Liver (tissue), 9 donors: ENCODE measurements around the gene NKX6-1. TPM values are rescaled to one million over a fixed set of nuclear protein-coding genes. Genes with fewer than 3 reads are reported as not detected.

Source experiments
- DNase-seq: peaks from one replicate; pipeline ENCODE4 v3.0.0-alpha.2; 2017; ENCODE audit warnings: low spot score
- H3K27ac ChIP-seq, 2 donors: one replicate each; pipeline ENCODE4 v1.7.0; 2013; ENCODE audit warnings: inconsistent platforms in 2 of 2, low read length in 2 of 2, control low read depth in 1 of 2, low read depth in 1 of 2, mild to moderate bottlenecking in 1 of 2
- H3K27me3 ChIP-seq, 4 donors: one replicate each; pipeline versions ENCODE4 v1.6.1 to v1.7.0; 2013; ENCODE audit warnings: low read length in 3 of 4, inconsistent platforms in 1 of 4, mild to moderate bottlenecking in 1 of 4, moderate library complexity in 1 of 4; ENCODE audit not compliant: control insufficient read depth in 4 of 4, insufficient read depth in 4 of 4
- H3K36me3 ChIP-seq, 4 donors: one replicate each; pipeline versions ENCODE4 v1.6.1 to v1.7.0; 2013; ENCODE audit warnings: low read length in 3 of 4, mild to moderate bottlenecking in 3 of 4, low read depth in 1 of 4, moderate library complexity in 1 of 4; ENCODE audit not compliant: control insufficient read depth in 4 of 4, insufficient read depth in 3 of 4
- H3K4me1 ChIP-seq, 4 donors: one replicate each; pipeline versions ENCODE4 v1.6.1 to v1.7.0; 2013; ENCODE audit warnings: low read length in 3 of 4, mild to moderate bottlenecking in 3 of 4, moderate library complexity in 1 of 4; ENCODE audit not compliant: control insufficient read depth in 4 of 4, insufficient read depth in 4 of 4
- H3K4me3 ChIP-seq, 3 donors: one replicate each; pipeline versions ENCODE4 v1.6.1 to v1.7.0; 2013; ENCODE audit warnings: low read length in 3 of 3, control low read depth in 1 of 3, low read depth in 1 of 3, mild to moderate bottlenecking in 1 of 3
- H3K9ac ChIP-seq, 2 donors: one replicate each; pipeline ENCODE4 v1.7.0; 2013; ENCODE audit warnings: low read length in 2 of 2, mild to moderate bottlenecking in 2 of 2, moderate library complexity in 2 of 2, control low read depth in 1 of 2, low read depth in 1 of 2
- H3K9me3 ChIP-seq, 4 donors: one replicate each; pipeline versions ENCODE4 v1.6.1 to v1.7.0; 2013; ENCODE audit warnings: low read length in 3 of 4; ENCODE audit not compliant: control insufficient read depth in 4 of 4
- EGR1 ChIP-seq, 2 donors: IDR thresholded peaks; 2 replicates each; pipeline ENCODE4 v1.6.1; 2016 to 2018; ENCODE audit warnings: antibody characterized with exemption in 2 of 2, low read depth in 2 of 2
- FOXA1 ChIP-seq: IDR thresholded peaks from 2 replicates; pipeline ENCODE4 v1.6.1; 2016; ENCODE audit warnings: antibody characterized with exemption
- FOXA2 ChIP-seq: IDR thresholded peaks from 2 replicates; pipeline ENCODE4 v1.6.1; 2016; ENCODE audit warnings: antibody characterized with exemption
- GABPA ChIP-seq, 2 donors: IDR thresholded peaks in 1 of 2; conservative IDR thresholded peaks in 1 of 2; 2 replicates each; pipeline ENCODE4 v1.6.1; 2016; ENCODE audit warnings: antibody characterized with exemption in 2 of 2, mild to moderate bottlenecking in 1 of 2, moderate library complexity in 1 of 2
- HNF4A ChIP-seq, 2 donors: conservative IDR thresholded peaks; 2 replicates each; pipeline ENCODE4 v1.6.1; 2016; ENCODE audit warnings: antibody characterized with exemption in 2 of 2, mild to moderate bottlenecking in 2 of 2
- HNF4G ChIP-seq: IDR thresholded peaks from 2 replicates; pipeline ENCODE4 v1.6.1; 2016; ENCODE audit warnings: antibody characterized with exemption
- JUND ChIP-seq, 2 donors: IDR thresholded peaks; 2 replicates each; pipeline ENCODE4 v1.6.1; 2016; ENCODE audit warnings: antibody characterized with exemption in 2 of 2
- NR2F2 ChIP-seq: IDR thresholded peaks from 2 replicates; pipeline ENCODE4 v1.6.1; 2016; ENCODE audit warnings: antibody characterized with exemption
- RAD21 ChIP-seq, 2 donors: IDR thresholded peaks; 2 replicates each; pipeline ENCODE4 v1.6.1; 2016; ENCODE audit warnings: antibody characterized with exemption in 2 of 2, mild to moderate bottlenecking in 2 of 2
- RXRA ChIP-seq, 2 donors: IDR thresholded peaks; 2 replicates each; pipeline ENCODE4 v1.6.1; 2017 to 2018; ENCODE audit warnings: antibody characterized with exemption in 2 of 2, mild to moderate bottlenecking in 1 of 2
- SP1 ChIP-seq: IDR thresholded peaks from 2 replicates; pipeline ENCODE4 v1.6.1; 2018; ENCODE audit warnings: antibody characterized with exemption, mild to moderate bottlenecking
- TAF1 ChIP-seq: conservative IDR thresholded peaks from 2 replicates; pipeline ENCODE4 v1.6.1; 2016; ENCODE audit warnings: antibody characterized with exemption, mild to moderate bottlenecking
- YY1 ChIP-seq: IDR thresholded peaks from 2 replicates; pipeline ENCODE4 v1.6.1; 2016; ENCODE audit warnings: antibody characterized with exemption, mild to moderate bottlenecking
- WGBS: extraction: QIAGEN DNeasy Blood & Tissue Kit; methylation state at CpG from one replicate; pipeline ENCODE4 v1.1.7; 2013; 5-methylcytosine and 5-hydroxymethylcytosine counted together
- polyA plus RNA-seq, 2 donors: library from polyadenylated mRNA; stranded (reverse) in 1 of 2; unstranded in 1 of 2; fragments of 200-250 nt in 1 of 2; fragments of >200 nt in 1 of 2; fragmentation: Nextera tagmentation in 1 of 2; extraction: Ambion mirVana in 1 of 2; gene quantifications; one replicate each; pipeline versions ENCODE4 v1.2.1 to v1.2.3, GENCODE V29; 2013 to 2015
- total RNA-seq, 2 donors: library from RNA; depleted of rRNA; stranded (reverse); fragments of >200 nt; gene quantifications; one replicate each; pipeline ENCODE4 v1.2.3, GENCODE V29; 2014
- TF ChIP-seq, protein P1 (sequence below): IDR thresholded peaks from 2 replicates; pipeline ENCODE4 v1.6.1; 2016; ENCODE audit warnings: antibody characterized with exemption
- TF ChIP-seq, protein P2 (sequence below): IDR thresholded peaks from 2 replicates; pipeline ENCODE4 v1.6.1; 2016; ENCODE audit warnings: antibody characterized with exemption
- TF ChIP-seq, protein P3 (sequence below): IDR thresholded peaks from 2 replicates; pipeline ENCODE4 v1.6.1; 2016; ENCODE audit warnings: antibody characterized with exemption
- TF ChIP-seq, protein P4 (sequence below): fragments of 150-350 bp; IDR thresholded peaks from 2 replicates; pipeline ENCODE4 v1.5.1; 2017; ENCODE audit warnings: improper control_type of control experiment, low read depth, low read length; ENCODE audit not compliant: missing input control
- TF ChIP-seq, protein P5 (sequence below): IDR thresholded peaks from 2 replicates; pipeline ENCODE4 v1.6.1; 2016; ENCODE audit warnings: antibody characterized with exemption, mild to moderate bottlenecking
- donor health status: healthy.
- donor health status: healthy.
- donor health status: healthy.
- donor health status: healthy.
- donor health status: healthy.

The NKX6-1 gene
- total and polyA plus RNA-seq, 4 donors: 0.05 TPM; not detected in 3

DNA sequence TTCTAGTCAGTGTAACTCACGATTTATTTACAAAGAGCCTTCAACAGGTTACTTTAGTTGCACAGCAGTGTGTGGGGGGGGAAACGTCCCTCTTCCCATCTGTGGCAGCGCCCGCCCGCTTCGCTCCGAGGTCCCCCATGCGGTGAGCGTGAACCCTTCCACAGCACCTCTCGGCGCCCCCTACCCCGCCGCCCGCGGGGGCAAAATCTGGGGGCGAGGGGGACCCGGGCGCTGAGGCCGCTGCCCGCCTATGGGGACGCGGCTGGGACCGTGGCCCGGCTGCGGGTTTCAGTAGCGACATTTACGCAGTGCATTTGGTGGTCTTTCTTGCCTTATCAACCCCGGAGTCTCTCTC is 6.4 kb downstream of the NKX6-1 start (continued):
- TF ChIP-seq, protein P1, sequence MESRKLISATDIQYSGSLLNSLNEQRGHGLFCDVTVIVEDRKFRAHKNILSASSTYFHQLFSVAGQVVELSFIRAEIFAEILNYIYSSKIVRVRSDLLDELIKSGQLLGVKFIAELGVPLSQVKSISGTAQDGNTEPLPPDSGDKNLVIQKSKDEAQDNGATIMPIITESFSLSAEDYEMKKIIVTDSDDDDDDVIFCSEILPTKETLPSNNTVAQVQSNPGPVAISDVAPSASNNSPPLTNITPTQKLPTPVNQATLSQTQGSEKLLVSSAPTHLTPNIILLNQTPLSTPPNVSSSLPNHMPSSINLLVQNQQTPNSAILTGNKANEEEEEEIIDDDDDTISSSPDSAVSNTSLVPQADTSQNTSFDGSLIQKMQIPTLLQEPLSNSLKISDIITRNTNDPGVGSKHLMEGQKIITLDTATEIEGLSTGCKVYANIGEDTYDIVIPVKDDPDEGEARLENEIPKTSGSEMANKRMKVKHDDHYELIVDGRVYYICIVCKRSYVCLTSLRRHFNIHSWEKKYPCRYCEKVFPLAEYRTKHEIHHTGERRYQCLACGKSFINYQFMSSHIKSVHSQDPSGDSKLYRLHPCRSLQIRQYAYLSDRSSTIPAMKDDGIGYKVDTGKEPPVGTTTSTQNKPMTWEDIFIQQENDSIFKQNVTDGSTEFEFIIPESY: no peak
- no peak for TF ChIP-seq HNF4G
- no peak for TF ChIP-seq NR2F2

DNA sequence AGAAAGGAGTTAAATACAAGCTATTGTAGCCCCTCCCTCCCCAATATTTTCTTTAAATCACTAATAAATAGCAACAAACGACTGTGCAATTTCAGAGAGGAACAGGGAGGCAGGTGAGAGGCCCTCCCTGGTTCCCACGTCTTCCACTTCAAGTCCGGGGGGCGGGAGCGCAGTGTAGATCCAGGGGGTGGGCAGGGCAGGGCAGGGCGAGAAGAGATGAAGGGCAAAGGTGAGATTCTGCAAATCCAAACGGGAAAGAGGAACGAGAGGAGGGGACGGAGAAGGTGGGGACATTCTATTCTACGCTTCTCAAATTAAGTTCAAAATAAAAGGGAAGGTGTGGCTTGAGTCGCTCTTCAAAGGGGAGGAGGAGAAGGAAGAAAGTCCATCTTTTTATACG is 6.8 kb downstream of the NKX6-1 start:
- H3K9ac ChIP-seq: no peak overlapping the region
- H3K4me1 ChIP-seq: peaks cover 0 to 12% (median 7%) of the 10 kb centered on the region in 4 donors
- H3K27ac ChIP-seq: no peak overlapping the region
- H3K27me3 ChIP-seq: peaks cover 6 to 39% (median 28%) of the 10 kb centered on the region in 4 donors
- H3K36me3 ChIP-seq: no peaks in the 10 kb centered on the region
- TF ChIP-seq GABPA (IDR thresholded peaks at IDR 0.05 in 1 of 2, conservative IDR thresholded peaks at IDR 0.05 in 1 of 2) (no peak), RAD21 (IDR thresholded peaks at IDR 0.05) (no peak), SP1 (no peak), NR2F2 (no peak), FOXA2 (no peak), EGR1 (IDR thresholded peaks at IDR 0.05; ENCODE audit: low read depth in 2 of 2) (no peak), RXRA (IDR thresholded peaks at IDR 0.05) (no peak), TAF1 (no peak), HNF4G (no peak), JUND (IDR thresholded peaks at IDR 0.05) (no peak), YY1 (no peak), FOXA1 (no peak), HNF4A (conservative IDR thresholded peaks at IDR 0.05) (no peak)
- TF ChIP-seq, protein P2, sequence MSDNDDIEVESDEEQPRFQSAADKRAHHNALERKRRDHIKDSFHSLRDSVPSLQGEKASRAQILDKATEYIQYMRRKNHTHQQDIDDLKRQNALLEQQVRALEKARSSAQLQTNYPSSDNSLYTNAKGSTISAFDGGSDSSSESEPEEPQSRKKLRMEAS: no peak
- TF ChIP-seq, protein P3, sequence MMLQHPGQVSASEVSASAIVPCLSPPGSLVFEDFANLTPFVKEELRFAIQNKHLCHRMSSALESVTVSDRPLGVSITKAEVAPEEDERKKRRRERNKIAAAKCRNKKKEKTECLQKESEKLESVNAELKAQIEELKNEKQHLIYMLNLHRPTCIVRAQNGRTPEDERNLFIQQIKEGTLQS: no peak
- TF ChIP-seq, protein P4, sequence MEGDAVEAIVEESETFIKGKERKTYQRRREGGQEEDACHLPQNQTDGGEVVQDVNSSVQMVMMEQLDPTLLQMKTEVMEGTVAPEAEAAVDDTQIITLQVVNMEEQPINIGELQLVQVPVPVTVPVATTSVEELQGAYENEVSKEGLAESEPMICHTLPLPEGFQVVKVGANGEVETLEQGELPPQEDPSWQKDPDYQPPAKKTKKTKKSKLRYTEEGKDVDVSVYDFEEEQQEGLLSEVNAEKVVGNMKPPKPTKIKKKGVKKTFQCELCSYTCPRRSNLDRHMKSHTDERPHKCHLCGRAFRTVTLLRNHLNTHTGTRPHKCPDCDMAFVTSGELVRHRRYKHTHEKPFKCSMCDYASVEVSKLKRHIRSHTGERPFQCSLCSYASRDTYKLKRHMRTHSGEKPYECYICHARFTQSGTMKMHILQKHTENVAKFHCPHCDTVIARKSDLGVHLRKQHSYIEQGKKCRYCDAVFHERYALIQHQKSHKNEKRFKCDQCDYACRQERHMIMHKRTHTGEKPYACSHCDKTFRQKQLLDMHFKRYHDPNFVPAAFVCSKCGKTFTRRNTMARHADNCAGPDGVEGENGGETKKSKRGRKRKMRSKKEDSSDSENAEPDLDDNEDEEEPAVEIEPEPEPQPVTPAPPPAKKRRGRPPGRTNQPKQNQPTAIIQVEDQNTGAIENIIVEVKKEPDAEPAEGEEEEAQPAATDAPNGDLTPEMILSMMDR: no peak
- TF ChIP-seq, protein P5, sequence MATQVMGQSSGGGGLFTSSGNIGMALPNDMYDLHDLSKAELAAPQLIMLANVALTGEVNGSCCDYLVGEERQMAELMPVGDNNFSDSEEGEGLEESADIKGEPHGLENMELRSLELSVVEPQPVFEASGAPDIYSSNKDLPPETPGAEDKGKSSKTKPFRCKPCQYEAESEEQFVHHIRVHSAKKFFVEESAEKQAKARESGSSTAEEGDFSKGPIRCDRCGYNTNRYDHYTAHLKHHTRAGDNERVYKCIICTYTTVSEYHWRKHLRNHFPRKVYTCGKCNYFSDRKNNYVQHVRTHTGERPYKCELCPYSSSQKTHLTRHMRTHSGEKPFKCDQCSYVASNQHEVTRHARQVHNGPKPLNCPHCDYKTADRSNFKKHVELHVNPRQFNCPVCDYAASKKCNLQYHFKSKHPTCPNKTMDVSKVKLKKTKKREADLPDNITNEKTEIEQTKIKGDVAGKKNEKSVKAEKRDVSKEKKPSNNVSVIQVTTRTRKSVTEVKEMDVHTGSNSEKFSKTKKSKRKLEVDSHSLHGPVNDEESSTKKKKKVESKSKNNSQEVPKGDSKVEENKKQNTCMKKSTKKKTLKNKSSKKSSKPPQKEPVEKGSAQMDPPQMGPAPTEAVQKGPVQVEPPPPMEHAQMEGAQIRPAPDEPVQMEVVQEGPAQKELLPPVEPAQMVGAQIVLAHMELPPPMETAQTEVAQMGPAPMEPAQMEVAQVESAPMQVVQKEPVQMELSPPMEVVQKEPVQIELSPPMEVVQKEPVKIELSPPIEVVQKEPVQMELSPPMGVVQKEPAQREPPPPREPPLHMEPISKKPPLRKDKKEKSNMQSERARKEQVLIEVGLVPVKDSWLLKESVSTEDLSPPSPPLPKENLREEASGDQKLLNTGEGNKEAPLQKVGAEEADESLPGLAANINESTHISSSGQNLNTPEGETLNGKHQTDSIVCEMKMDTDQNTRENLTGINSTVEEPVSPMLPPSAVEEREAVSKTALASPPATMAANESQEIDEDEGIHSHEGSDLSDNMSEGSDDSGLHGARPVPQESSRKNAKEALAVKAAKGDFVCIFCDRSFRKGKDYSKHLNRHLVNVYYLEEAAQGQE: no peak
- TF ChIP-seq, protein P1: no peak
- H3K9me3 ChIP-seq: no peaks in the 10 kb centered on the region
- DNase-seq: no peak
- H3K4me3 ChIP-seq: no peak overlapping the region
- WGBS: 8% methylated on average over 12 of the region's 12 CpGs
